K562 (cell line): Measurements from ENCODE around the gene PDE11A. TPM values are rescaled to one million over a fixed set of nuclear protein-coding genes. Genes with fewer than 3 reads are reported as not detected.

Source experiments
- ARID1B ChIP-seq: fragments of 450-650 bp; IDR thresholded peaks from 2 replicates; pipeline ENCODE4 v1.6.1; 2016; ENCODE audit warnings: antibody characterized with exemption, mild to moderate bottlenecking, inconsistent platforms
- ARID4B ChIP-seq: sonication (generic); formaldehyde crosslinking; IDR thresholded peaks from 2 replicates; pipeline ENCODE4 v1.8.0; 2022; ENCODE audit warnings: mild to moderate bottlenecking, missing genetic modification reagents
- BACH1 ChIP-seq: fragments of 200-800 bp; sonication (Bioruptor generic); IDR thresholded peaks from 2 replicates; pipeline ENCODE4 v1.6.1; 2016; ENCODE audit warnings: missing genetic modification characterization, missing compliant biosample characterization
- CXXC5 ChIP-seq: fragments of 250-450 bp; sonication (Bioruptor Pico); IDR thresholded peaks from 2 replicates; pipeline ENCODE4 v1.8.0; 2022; ENCODE audit warnings: inconsistent platforms, mild to moderate bottlenecking, moderate library complexity
- DPF2 ChIP-seq: fragments of 450-650 bp; IDR thresholded peaks from 2 replicates; pipeline ENCODE4 v1.6.1; 2016
- E4F1 ChIP-seq: fragments of 250-450 bp; sonication (Bioruptor Pico); IDR thresholded peaks from 2 replicates; pipeline ENCODE4 v1.5.0; 2021; ENCODE audit warnings: mild to moderate bottlenecking, borderline replicate concordance
- EHMT2 ChIP-seq: fragments of 450-650 bp; IDR thresholded peaks from 2 replicates; pipeline ENCODE4 v1.6.1; 2018; ENCODE audit warnings: antibody characterized with exemption
- FOSL1 ChIP-seq: fragments of 200-800 bp; sonication (Bioruptor generic); conservative IDR thresholded peaks from 2 replicates; pipeline ENCODE4 v1.6.1; 2016; ENCODE audit warnings: missing genetic modification characterization, missing compliant biosample characterization
- HDAC3 ChIP-seq: fragments of 450-650 bp; IDR thresholded peaks from 2 replicates; pipeline ENCODE4 v1.6.1; 2018; ENCODE audit warnings: borderline replicate concordance, mild to moderate bottlenecking, moderate library complexity; ENCODE audit not compliant: partially characterized antibody
- MAFG ChIP-seq: fragments of 450-650 bp; conservative IDR thresholded peaks from 2 replicates; pipeline ENCODE4 v1.6.1; 2016; ENCODE audit warnings: missing genetic modification characterization, missing compliant biosample characterization
- NFATC3 ChIP-seq: fragments of 450-650 bp; IDR thresholded peaks from 2 replicates; pipeline ENCODE4 v1.6.1; 2017; ENCODE audit warnings: mild to moderate bottlenecking
- NFE2 ChIP-seq: IDR thresholded peaks from 2 replicates; pipeline ENCODE4 v1.6.1; 2014; ENCODE audit warnings: antibody characterized with exemption, low read depth
- NFE2L1 ChIP-seq: fragments of 450-650 bp; IDR thresholded peaks from 2 replicates; pipeline ENCODE4 v1.6.1; 2016; ENCODE audit warnings: missing genetic modification characterization, low read depth, mild to moderate bottlenecking, missing compliant biosample characterization, moderate library complexity, borderline replicate concordance
- NFXL1 ChIP-seq: fragments of 450-650 bp; formaldehyde crosslinking; IDR thresholded peaks from 2 replicates; pipeline ENCODE4 v1.4.0; 2021; ENCODE audit warnings: mild to moderate bottlenecking
- SMC3 ChIP-seq: conservative IDR thresholded peaks from 2 replicates; pipeline ENCODE4 v1.6.1; 2011; ENCODE audit warnings: low read depth, low read length, improper control_type of control experiment; ENCODE audit not compliant: insufficient read depth
- ZBTB9 ChIP-seq: fragments of 450-650 bp; formaldehyde crosslinking; IDR thresholded peaks from 2 replicates; pipeline ENCODE4 v1.4.0; 2020; ENCODE audit warnings: mild to moderate bottlenecking, moderate library complexity
- ZNF282 ChIP-seq: sonication (generic); formaldehyde crosslinking; IDR thresholded peaks from 2 replicates; pipeline ENCODE4 v1.8.1; 2023; ENCODE audit warnings: missing genetic modification reagents
- ZNF41 ChIP-seq: fragments of 250-450 bp; sonication (Bioruptor Pico); conservative IDR thresholded peaks from 2 replicates; pipeline ENCODE4 v1.4.0; 2020; ENCODE audit warnings: mild to moderate bottlenecking
- polyA plus RNA-seq, 8 experiments: library from polyadenylated mRNA; depleted of rRNA in 4 of 8; stranded (reverse) in 5 of 8; unstranded in 3 of 8; fragments of >200 nt; fragmentation: Nextera tagmentation in 2 of 8; fragmentation: Illumina TruSeq in 1 of 8; extraction: Ambion mirVana in 2 of 8; extraction: Trizol in 1 of 8; gene quantifications; 2 replicates each; pipeline versions ENCODE4 v1.2.1 to v1.2.3, GENCODE V29; 2011 to 2014; ENCODE audit warnings: inconsistent platforms in 1 of 8, missing spikeins in 1 of 8
- total RNA-seq, 7 experiments: library from RNA; depleted of rRNA in 6 of 7; stranded (reverse); fragments of >200 nt in 6 of 7; fragmentation: Illumina TruSeq in 2 of 7; extraction: Trizol in 2 of 7; gene quantifications; 2 replicates each; pipeline versions ENCODE4 v1.2.1 to v1.2.3, GENCODE V29; 2011 to 2021; ENCODE audit warnings: low replicate concordance in 1 of 7
- TF ChIP-seq, protein P1 (sequence below): fragments of 450-650 bp; conservative IDR thresholded peaks from 2 replicates; pipeline ENCODE4 v1.6.1; 2016; ENCODE audit warnings: missing genetic modification characterization, low read depth, mild to moderate bottlenecking, control low read depth, missing compliant biosample characterization

Gene PDE11A
- total and polyA plus RNA-seq, 9 of the 15 experiments (the other 6 are each of a cell fraction or from before 2014, with no cell fraction given): 3.2 to 22.1 (median 5.7) TPM

DNA sequence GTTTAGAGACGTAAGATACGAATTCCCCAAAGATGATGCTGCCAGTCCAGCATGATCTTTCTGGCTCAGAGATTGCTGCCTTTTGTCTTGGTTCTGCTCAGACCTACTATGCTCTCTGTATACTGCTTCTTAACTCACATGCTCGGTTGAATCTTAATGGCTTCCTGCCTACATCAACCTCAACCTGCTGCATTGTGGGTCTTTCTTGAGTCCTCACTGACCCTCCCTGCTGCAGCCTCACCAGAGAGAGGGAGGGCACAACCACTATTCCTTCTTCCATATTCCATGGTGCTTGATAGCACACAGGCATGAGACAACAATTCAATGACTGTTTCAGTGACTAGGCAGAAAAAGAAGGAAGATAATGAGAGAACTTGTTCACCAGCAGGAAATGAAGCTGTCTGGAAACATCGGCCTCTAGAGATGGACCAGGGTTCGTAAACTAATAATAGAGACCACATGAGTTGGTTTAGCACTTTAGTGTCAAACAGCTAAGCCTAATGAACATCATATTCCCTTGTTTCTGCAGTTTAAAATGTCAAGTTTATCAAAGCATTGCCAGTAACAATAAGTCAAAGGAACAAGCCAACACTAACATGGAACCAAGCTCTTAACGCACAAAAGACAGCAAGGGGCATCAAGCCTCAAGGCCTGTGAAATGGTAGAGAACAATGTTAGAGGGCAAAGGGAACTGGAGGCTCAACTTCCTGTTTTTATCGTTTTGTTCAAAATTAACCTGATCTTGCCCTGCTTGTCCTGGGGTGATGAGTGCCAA, 333.9 kb downstream of the PDE11A start (continued):
- no peak for TF ChIP-seq E4F1 (CRISPR knock-in tag)
- peak; percentile 68 for TF ChIP-seq DPF2
- TF ChIP-seq, protein P1, sequence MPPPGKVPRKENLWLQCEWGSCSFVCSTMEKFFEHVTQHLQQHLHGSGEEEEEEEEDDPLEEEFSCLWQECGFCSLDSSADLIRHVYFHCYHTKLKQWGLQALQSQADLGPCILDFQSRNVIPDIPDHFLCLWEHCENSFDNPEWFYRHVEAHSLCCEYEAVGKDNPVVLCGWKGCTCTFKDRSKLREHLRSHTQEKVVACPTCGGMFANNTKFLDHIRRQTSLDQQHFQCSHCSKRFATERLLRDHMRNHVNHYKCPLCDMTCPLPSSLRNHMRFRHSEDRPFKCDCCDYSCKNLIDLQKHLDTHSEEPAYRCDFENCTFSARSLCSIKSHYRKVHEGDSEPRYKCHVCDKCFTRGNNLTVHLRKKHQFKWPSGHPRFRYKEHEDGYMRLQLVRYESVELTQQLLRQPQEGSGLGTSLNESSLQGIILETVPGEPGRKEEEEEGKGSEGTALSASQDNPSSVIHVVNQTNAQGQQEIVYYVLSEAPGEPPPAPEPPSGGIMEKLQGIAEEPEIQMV (tag): peak; percentile 53; the same call in 1 of the 2 replicates
- no peak for TF ChIP-seq HDAC3
- TF ChIP-seq FOSL1 (tag): 0 out of 2 replicates have a peak, but pooled peaks have one; percentile 42
- TF ChIP-seq BACH1: peak; percentile 90
- peak; percentile 72 for TF ChIP-seq ZNF41 (CRISPR knock-in tag)
- peak; percentile 56 for TF ChIP-seq NFE2L1 (tag)
- TF ChIP-seq NFXL1 (CRISPR knock-in tag): no peak; the same call in 1 of the 2 replicates
- TF ChIP-seq ZBTB9 (CRISPR knock-in tag): peak; percentile 57
- peak; percentile 54 for TF ChIP-seq ARID1B
- TF ChIP-seq EHMT2: peak; percentile 84
- no peak for TF ChIP-seq SMC3
- no peak for TF ChIP-seq NFATC3
- no peak for TF ChIP-seq ARID4B
- no peak for TF ChIP-seq ZNF282 (CRISPR knock-in tag)
- TF ChIP-seq NFE2: peak; percentile 96
- 0 out of 2 replicates have a peak, but pooled peaks have one; percentile 44 for TF ChIP-seq CXXC5 (CRISPR knock-in tag)
- peak; percentile 95 for TF ChIP-seq MAFG (tag)
